HepG2 (cell line): ENCODE data around the gene NRP1. TPM values are rescaled to one million over a fixed set of nuclear protein-coding genes. Genes with fewer than 3 reads are reported as not detected.

Experiments
- ATAC-seq: fragments of 200-7000 bp; cut with Tn5 transposase; 3 replicates; pipeline ENCODE4 v1.9.1; 2020; ENCODE audit warnings: mild to moderate bottlenecking, moderate library complexity
- BruUV-seq: library from RNA; stranded (reverse); fragments of 400-500 nt; replicated peaks from 2 replicates; lab custom pipeline; 2021; lab: Mats Ljungman, UMichigan
- CTCF ChIA-PET: fragments of 300-600 bp; formaldehyde crosslinking; extraction: SDS; loops from one replicate; lab custom pipeline; 2021; ENCODE audit warnings: low total read pairs, inconsistent platforms, low intra/inter-chr PET ratio; lab: Yijun Ruan, JAX
- POLR2A ChIA-PET: fragments of 350-600 bp; sonication (Branson Sonifier 250); formaldehyde crosslinking; loops from one replicate; lab custom pipeline; 2020; ENCODE audit warnings: antibody characterized with exemption, inconsistent platforms; lab: Yijun Ruan, JAX
- DNase-seq: peaks from one replicate; pipeline ENCODE4 v3.0.0-alpha.2; 2015; ENCODE audit warnings: low spot score
- FAIRE-seq: peaks from 3 replicates; lab custom pipeline; 2011; peaks lifted over from hg19 to GRCh38; lab: Jason Lieb, UNC
- H2AFZ ChIP-seq: one replicate; pipeline ENCODE4 v1.6.1; 2011; ENCODE audit warnings: low read length, inconsistent platforms
- H3K27ac ChIP-seq: fragments of 300-600 bp; 3 replicates; pipeline ENCODE4 v1.8.0; 2011; ENCODE audit warnings: mixed run types, mild to moderate bottlenecking, mixed read lengths, low read length, inconsistent platforms; ENCODE audit not compliant: insufficient read depth; ENCODE audit errors: extremely low read length
- H3K27me3 ChIP-seq, 2 experiments: fragments of 200-600 bp in 1 of 2; 2 replicates in 1 of 2; 3 replicates in 1 of 2; pipeline versions ENCODE4 v1.6.0 to v1.8.0; 2011; ENCODE audit warnings: low read length in 2 of 2, mild to moderate bottlenecking in 2 of 2, moderate library complexity in 2 of 2, inconsistent platforms in 1 of 2; ENCODE audit not compliant: insufficient read depth in 2 of 2, control insufficient read depth in 1 of 2
- H3K36me3 ChIP-seq, 2 experiments: fragments of 200-600 bp in 1 of 2; replicated peaks in 1 of 2; 2 replicates in 1 of 2; 3 replicates in 1 of 2; pipeline versions ENCODE4 v1.5.1 to v1.8.0; 2011; ENCODE audit warnings: low read length in 2 of 2, inconsistent platforms in 1 of 2; ENCODE audit not compliant: insufficient read depth in 2 of 2, control insufficient read depth in 1 of 2
- H3K4me1 ChIP-seq: 2 replicates; pipeline ENCODE4 v1.5.1; 2012; ENCODE audit warnings: low read length, inconsistent platforms; ENCODE audit not compliant: insufficient read depth
- H3K4me2 ChIP-seq: 2 replicates; pipeline ENCODE4 v1.6.0; 2011; ENCODE audit warnings: low read depth, low read length, inconsistent platforms
- H3K4me3 ChIP-seq, 3 experiments: fragments of 200-600 bp in 1 of 3; sonication (generic), shearing (Covaris generic) in 1 of 3; replicated peaks in 1 of 3; 2 replicates each; pipeline ENCODE4 v1.5.1; 2011 to 2016; ENCODE audit warnings: low read length in 3 of 3, inconsistent platforms in 2 of 3, low read depth in 2 of 3, mild to moderate bottlenecking in 2 of 3, control low read depth in 1 of 3, mixed read lengths in 1 of 3; ENCODE audit not compliant: insufficient read depth in 1 of 3
- H3K79me2 ChIP-seq: one replicate; pipeline ENCODE4 v1.6.1; 2011; ENCODE audit warnings: low read length, inconsistent platforms; ENCODE audit not compliant: insufficient read depth
- H3K9ac ChIP-seq: 2 replicates; pipeline ENCODE4 v1.6.0; 2011; ENCODE audit warnings: mild to moderate bottlenecking, low read depth, low read length, inconsistent platforms; ENCODE audit not compliant: insufficient read depth
- H3K9me3 ChIP-seq: 2 replicates; pipeline ENCODE4 v1.5.1; 2012; ENCODE audit warnings: mild to moderate bottlenecking, low read length
- H4K20me1 ChIP-seq: 2 replicates; pipeline ENCODE4 v1.6.0; 2011; ENCODE audit warnings: inconsistent platforms, mild to moderate bottlenecking, low read length, moderate library complexity; ENCODE audit not compliant: insufficient read depth
- KDM6A ChIP-seq: IDR thresholded peaks from 2 replicates; pipeline ENCODE4 v1.6.1; 2016; ENCODE audit warnings: low read depth
- SATB2 ChIP-seq: sonication (generic); formaldehyde crosslinking; IDR thresholded peaks from 2 replicates; pipeline ENCODE4 v1.5.0; 2020; ENCODE audit warnings: missing genetic modification reagents
- SIN3A ChIP-seq: IDR thresholded peaks from 2 replicates; pipeline ENCODE4 v1.6.1; 2011; ENCODE audit warnings: low read depth, mild to moderate bottlenecking, control low read depth, low read length, borderline replicate concordance
- TEAD3 ChIP-seq: optimal IDR thresholded peaks from 2 replicates; pipeline ENCODE3; 2016; ENCODE audit warnings: borderline replicate concordance
- TP53 ChIP-seq: sonication (generic); formaldehyde crosslinking; conservative IDR thresholded peaks from 2 replicates; pipeline ENCODE4 v1.4.0; 2020; ENCODE audit warnings: missing genetic modification reagents
- ZFP82 ChIP-seq: sonication (generic); formaldehyde crosslinking; IDR thresholded peaks from 2 replicates; pipeline ENCODE4 v1.5.1; 2020; ENCODE audit warnings: mild to moderate bottlenecking, missing genetic modification reagents, borderline replicate concordance
- ZNF256 ChIP-seq: sonication (generic); formaldehyde crosslinking; conservative IDR thresholded peaks from 2 replicates; pipeline ENCODE4 v1.4.0; 2020; ENCODE audit warnings: missing genetic modification reagents
- ZNF282 ChIP-seq: fragments of 450-650 bp; IDR thresholded peaks from 2 replicates; pipeline ENCODE4 v1.6.1; 2018; ENCODE audit not compliant: partially characterized antibody
- WGBS: methylation state at CpG from one replicate; pipeline ENCODE4 v1.1.6; 2017; ENCODE audit warnings: low lambda C conversion rate; 5-methylcytosine and 5-hydroxymethylcytosine counted together
- in situ Hi-C: cut with HindIII; loops from 2 replicates; pipeline ENCODE4 v1.10.0; 2017; ENCODE audit warnings: low pct_unique_long_range_greater_than_20kb; ENCODE audit not compliant: extremely low pct_ligation_motif_present
- intact Hi-C: fragments of 100-400 bp; cut with micrococcal nuclease; formaldehyde crosslinking; loops from one replicate; pipeline ENCODE4 v1.10.0; 2022; ENCODE audit not compliant: unreplicated experiment
- polyA plus RNA-seq, 8 experiments: library from polyadenylated mRNA; depleted of rRNA in 3 of 8; stranded (reverse) in 7 of 8; unstranded in 1 of 8; fragments of >200 nt; fragmentation: Illumina TruSeq in 4 of 8; extraction: Trizol in 4 of 8; gene quantifications; 2 replicates each; pipeline versions ENCODE4 v1.2.1 to v1.2.3, GENCODE V29; 2011 to 2016; ENCODE audit warnings: low read depth in 4 of 8, missing spikeins in 1 of 8, mixed read lengths in 1 of 8; ENCODE audit not compliant: insufficient read depth in 1 of 8
- total RNA-seq, 5 experiments: library from RNA; depleted of rRNA; stranded (reverse); fragments of >200 nt; fragmentation: Illumina TruSeq; extraction: Trizol; gene quantifications; 2 replicates each; pipeline ENCODE4 v1.2.3, GENCODE V29; 2016; ENCODE audit warnings: low read depth in 1 of 5

NRP1 gene
- total and polyA plus RNA-seq, 2 of the 13 experiments (the other 11 are each of a cell fraction or from before 2014, with no cell fraction given), result 5.3 to 5.8 TPM

DNA sequence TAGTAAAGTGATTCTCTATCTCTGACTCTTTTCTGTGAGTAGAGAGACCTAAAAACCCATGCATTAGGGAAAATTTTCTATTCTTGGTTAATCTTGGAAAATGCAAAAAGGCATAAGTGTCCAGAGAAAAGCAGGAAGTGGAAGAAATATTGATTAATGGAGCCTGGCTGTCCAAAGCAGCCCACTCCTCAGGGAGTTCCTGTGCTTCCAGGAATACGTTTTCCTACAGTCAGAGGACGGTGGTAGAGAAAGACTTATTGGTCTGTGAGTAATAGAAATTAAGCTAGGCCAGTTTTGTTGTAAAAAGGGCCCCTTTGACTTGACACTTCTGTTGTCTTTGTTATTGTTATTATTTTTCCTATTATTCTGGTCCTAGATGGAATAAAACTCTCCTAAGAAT lies 157.8 kb downstream of the NRP1 start:
- FAIRE-seq (no peak), ATAC-seq (no peak), DNase-seq (no peak)
- BruUV-seq, result no TSS peak
- no peaks in the 10 kb centered on the region for H3K79me2 ChIP-seq
- no peak overlapping the region for H2AFZ ChIP-seq
- TF ChIP-seq KDM6A (CRISPR knock-in tag) (no peak), ZNF282 (no peak), TEAD3 (CRISPR knock-in tag) (no peak), SIN3A (no peak)
- no peak overlapping the region for H3K27ac ChIP-seq
- H4K20me1 ChIP-seq, result no peaks in the 10 kb centered on the region
- peaks cover 14% of the 10 kb centered on the region for H3K4me1 ChIP-seq
- 97% methylated on average over 2 of the region's 2 CpGs for WGBS
- intact Hi-C loops, result no loop called here
- H3K4me3 ChIP-seq, result no peak overlapping the region
- no peak overlapping the region for H3K9ac ChIP-seq
- no peaks in the 10 kb centered on the region for H3K36me3 ChIP-seq
- H3K4me2 ChIP-seq, result no peak overlapping the region
- in situ Hi-C loops, result no loop called here
- POLR2A ChIA-PET, result no interaction called here
- H3K27me3 ChIP-seq, result no peaks in the 10 kb centered on the region
- H3K9me3 ChIP-seq, result no peaks in the 10 kb centered on the region
- CTCF ChIA-PET, result no interaction called here

DNA sequence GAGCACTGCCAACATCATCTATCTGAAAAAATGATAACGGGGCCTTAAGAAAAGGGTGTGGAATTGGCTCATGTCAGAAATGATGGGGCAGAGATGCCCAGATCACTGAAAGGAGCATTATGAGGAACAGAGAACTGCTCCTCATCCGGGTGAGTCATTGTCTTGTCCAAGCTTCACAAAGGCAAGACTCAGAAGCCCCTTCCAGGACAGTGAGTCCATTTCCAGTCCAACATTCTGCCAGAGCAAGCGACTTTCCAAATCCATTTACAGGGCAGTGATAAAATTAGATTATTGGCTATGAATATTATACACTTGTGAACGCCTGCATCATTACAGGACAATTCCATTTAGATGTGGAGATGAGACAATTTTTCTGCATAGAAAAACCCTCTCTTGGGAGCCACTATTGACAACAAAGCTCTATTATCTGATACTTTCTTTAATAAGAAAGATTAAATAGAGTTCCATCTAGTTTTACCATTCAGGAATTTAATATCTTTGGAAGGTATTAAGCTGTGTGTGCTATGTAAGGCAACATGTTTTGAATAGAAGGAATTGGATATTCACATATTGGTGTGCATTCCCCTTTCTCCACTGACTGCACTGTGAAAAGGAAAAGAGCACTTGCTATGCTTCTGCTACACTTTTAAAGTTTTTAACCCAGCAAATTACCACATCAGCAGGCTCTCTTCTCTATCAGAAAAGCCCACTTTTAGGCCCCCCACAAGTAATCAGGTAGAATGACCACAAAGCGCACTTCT lies 159.6 kb downstream of the NRP1 start:
- Histone ChIP-seq H3K4me3 (no peak overlapping the region), H3K27ac (no peak overlapping the region), H3K4me1 (peaks cover under 1% of the 10 kb centered on the region; the same call in 1 of the 2 replicates), H3K4me2 (no peak overlapping the region), H4K20me1 (no peaks in the 10 kb centered on the region), H3K79me2 (no peaks in the 10 kb centered on the region), H2AFZ (no peak overlapping the region), H3K27me3 (no peaks in the 10 kb centered on the region), H3K9ac (no peak overlapping the region), H3K36me3 (no peaks in the 10 kb centered on the region), H3K9me3 (no peaks in the 10 kb centered on the region)
- ATAC-seq (no peak), FAIRE-seq (no peak), DNase-seq (no peak)
- 61% methylated on average over 5 of the region's 5 CpGs for WGBS
- TF ChIP-seq SATB2 (CRISPR knock-in tag) (no peak), ZNF256 (CRISPR knock-in tag) (no peak), ZFP82 (no peak), TP53 (CRISPR knock-in tag) (no peak)
- CTCF ChIA-PET, result no interaction called here
- POLR2A ChIA-PET, result no interaction called here
- intact Hi-C loops (no loop called here), in situ Hi-C loops (no loop called here)
- no TSS peak for BruUV-seq
